Stimulated activated CD8-positive, alpha-beta memory T cell treated with anti-CD3 and anti-CD28 coated beads, Interleukin-2, amount 100 ng/mL, for 1 hour (primary cell): ENCODE data around the gene MIEN1.
A peak's percentile ranks its signal among the peaks of the same experiment; 100 is the strongest.
"Not testable (repeated sequence)": the region's sequence is repeated elsewhere in the genome, so short reads cannot be mapped to it uniquely, and the experiment has no call there.

ENCODE experiments used
- DNase-seq, 2 donors: peaks; one replicate each; pipeline ENCODE4 v3.0.0-alpha.2; 2020; ENCODE audit warnings: low read depth in 2 of 2

The MIEN1 gene

DNA sequence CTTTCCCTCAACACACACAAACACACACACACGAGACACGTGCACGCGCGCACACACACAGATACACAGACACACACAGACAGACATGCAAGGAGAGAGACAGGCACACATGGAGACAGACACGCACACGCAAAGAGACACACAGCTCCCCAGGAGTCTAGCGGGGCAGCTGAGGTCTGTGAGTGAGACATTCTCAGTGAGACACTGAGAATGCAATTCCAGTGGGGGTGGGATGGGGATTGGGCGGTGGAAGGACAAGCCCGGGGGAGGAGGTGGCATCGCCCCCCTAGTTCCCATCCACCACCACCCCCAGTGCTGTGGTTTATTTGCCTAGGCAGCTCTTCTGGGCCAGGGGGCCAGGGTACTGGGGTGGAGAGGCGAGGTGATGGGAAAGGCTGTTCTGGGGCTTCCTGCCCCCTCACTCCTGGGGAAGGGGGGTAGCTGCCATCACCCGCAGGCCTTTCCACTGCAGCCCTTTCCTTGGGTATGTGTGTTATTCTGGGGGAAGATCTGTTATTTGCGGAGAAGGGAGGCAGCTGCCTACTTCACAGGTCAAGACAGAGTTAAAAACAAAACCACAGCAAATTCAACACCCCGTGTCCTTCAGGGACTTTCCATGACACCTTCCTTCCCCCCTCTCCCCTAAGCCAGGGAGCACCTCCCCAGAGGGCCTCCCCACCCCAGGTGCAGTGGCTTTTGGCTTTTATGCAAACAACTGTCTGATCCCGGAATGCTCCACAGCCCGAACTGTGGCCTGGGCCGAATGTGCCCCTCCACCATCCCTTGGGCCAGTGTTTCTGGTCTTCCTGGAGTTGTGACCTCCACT, 25.4 kb upstream of the MIEN1 start:
- peak in 1 of 2 donors; percentile 29 for DNase-seq

DNA sequence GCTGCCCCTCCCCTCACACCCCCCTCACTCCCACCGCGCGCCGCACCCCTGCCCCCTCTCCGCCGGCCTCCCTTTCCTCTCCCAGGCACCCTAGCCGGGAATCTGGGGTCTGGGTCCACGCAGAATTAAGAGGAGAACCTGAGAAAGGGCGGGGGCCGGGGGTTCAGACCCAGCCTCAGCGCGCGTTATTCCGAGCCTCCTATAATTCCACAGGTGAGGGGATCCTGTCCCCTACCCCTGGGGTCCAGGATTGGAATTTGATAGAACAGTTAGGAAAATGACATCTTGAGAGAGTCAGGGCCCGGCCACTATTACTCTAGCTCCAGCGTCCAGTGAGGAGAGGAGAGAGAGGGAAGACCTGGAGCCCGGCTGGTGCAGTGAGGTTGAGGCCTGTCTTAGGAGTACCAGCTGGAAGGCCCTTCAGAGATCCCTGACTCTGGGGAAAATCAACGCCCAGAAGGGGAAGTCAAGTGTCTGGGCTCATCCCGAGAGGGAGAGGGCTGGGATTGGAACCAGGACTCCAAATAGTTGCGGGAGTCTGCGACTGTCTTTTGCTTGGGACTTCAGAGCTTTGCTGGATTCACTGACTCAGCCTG, 24.7 kb upstream of the MIEN1 start:
- DNase-seq, result no peak

DNA sequence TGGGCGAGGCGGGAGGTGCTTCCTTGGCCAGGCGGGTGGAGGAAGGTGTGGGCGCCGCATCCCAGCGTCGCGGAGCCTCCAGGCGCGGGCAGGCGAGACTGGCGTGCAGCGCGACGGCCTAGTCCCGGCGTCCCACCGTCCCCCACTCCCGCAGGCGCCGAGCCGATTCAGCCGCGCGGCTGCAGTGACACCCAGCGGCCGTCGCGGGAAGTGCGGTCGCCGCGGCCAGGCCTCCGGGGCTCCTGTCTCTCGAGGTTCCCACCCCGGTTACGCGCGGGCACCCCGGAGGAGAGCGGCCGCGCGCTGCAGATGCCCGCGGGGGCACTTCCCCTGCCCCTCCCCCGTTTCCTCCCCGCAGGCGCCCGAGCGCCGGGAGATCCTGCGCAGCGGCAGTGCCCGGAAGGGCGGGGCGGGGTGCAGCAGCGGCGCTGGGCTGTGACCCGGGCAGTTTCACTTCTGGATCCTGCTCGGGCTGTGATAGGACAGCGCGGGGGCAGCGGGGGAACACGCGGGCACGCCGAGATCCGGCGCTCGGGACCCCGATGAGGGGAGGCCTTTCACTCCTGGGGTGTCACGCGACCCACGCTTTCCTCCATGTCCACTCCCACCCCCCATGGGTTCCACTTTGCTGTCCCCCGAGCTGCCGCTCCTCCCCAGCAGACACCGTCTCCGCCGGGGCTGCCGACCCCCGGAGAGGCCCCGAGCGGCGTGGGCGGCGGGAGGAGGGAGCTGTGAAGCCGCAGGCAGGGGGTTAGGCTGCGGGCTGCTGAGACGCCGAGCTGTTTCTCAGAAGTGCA, 24.0 kb upstream of the MIEN1 start:
- DNase-seq, result peak; percentile 94

DNA sequence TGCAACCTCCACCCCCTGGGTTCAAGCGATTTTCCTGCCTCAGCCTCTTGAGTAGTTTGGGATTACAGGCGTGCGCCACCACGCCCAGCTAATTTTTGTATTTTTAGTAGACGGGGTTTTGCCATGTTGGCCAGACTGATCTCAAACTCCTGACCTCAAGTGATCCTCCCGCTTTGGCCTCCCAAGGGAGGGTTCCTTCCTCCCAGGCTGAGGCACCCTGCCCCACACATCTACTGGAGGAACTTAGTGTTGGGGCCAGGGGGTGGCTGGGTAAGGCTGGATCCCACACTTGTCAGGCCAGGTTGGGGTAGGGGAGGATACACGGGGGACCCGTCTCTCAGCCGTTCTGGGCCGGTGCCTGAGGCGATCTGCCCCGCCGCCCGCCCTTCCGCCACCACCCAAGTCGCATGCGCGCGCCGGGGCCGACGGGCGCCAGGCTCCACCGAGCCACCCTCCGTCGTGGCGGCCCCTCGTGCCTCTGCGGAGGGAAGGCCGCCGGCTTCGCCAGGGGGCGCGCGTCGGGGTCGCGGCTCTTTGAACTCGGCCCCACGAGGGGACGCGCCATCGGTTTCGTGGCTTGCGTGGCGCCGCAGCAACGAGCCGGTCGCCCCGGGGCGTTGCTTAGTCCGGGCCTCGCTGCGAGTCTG, 23.3 kb upstream of the MIEN1 start:
- DNase-seq, result peak; percentile 56 to 60

DNA sequence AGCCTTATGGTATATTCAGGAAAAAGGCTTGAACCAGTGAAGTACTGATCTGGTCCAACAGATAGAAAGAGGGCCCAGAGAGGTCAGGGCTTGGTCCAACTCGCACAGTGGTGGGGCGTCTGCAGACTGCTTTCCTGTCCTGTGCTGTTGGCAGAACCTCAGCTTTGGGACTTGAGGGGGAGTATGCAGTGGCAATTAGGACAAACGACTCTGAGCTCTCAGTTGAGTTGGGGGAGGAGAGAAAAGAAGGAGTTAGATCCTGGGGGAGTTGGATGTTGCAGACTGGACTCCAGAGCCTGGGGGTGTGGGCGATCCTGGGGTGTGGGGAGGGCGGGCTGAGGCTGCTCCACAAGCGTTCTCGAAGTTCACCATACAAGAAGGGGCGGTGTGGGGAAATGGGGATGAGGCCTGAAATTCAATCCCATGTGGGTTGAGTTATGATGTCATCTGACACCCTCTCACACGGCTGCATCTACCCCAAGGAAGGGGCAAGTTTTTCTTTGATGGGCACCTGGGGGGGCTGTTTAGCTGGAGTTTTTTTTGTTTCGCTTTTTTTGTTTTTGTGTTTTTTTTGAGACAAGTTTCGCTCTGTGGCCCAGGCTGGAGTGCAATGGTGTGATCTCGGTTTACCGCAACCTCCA, 22.0 kb upstream of the MIEN1 start:
- DNase-seq, result no peak

DNA sequence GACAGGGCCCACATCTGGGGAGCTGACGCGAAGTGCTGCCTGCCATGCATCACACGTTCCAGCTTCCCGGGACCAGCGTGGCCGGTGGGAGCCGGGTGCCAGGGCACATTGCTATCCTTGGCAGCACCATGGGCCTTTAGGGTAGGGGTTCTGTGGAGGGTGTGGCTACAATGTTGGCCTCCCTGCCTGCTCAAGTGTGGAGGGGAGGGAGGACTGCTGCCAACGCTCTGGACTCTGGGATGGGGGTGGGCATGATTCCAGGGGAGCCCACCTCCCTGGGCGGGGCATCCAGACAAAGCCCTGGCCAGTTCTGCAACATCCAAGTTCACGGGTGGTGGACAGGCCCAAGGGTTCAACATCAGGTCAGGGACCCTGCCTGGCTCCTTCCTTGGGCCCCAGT, 21.3 kb upstream of the MIEN1 start:
- DNase-seq, result no peak

DNA sequence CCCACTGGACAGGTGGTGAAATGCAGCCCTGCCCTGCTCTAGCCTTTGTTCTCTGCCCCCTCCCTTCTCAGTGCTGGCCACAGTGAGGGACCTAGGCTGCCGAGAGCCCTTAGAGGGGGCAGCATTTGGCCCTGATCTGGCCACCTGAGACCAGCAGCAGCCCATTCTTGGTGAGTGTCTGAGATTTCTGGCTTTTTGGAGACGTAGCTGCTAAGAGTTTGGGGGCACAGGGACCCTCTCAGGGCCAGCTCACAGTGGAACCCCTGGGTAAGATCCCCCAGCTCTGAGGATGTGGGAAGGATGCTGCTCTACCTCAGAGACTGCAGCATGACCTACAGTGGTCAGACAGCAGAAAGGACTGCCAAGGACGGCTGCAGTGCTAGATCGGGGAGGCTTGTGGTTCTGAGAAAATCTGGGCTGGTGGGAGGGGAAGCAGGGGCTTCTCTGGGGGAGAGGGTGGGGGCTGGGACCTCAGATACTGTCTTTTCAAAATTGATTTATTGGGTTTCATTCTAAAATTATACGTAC, 20.7 kb upstream of the MIEN1 start:
- DNase-seq, result no peak

DNA sequence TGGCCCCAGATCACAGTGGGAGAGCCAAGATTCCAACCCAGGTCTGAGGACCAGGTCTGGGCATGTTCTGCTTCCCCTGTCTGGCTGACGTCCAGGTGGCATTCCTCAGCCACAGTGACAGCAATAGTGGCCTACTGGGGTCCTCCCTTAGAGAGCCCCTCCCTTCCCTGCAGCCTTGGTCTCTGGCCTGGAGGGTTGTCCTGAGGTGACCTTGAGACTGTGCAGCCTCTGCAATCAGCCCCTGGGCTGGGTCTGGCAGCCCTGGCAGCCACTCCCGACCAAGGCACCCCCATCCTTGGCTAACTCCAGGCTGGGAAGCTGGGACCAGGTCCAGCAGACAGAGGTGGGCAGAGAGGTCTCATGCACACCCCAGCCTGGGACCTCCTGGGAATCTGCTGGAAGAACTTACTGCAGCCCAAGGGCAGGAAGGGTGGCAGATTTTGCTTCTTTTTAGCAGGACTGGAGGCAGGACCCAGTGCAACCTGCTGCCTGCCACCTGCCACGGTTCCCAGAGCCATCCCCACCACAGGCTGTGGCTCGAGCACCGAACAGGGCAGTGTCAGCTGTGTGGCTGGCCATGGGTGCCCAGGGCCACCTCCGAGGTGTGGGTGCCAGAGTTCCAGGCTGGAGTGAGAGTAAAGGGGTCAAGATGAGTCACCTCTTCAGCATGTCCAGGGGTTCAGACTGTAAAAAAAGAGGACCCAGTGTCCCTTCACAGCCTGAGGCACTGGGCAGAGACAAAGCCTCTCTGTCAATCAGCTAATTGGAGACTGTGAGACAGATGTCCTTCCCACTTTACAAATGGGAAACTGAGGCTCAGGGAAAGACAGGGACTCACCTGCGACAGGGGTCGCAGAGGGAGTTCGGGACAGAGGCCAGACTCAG, 20.0 kb upstream of the MIEN1 start:
- DNase-seq, result no peak

DNA sequence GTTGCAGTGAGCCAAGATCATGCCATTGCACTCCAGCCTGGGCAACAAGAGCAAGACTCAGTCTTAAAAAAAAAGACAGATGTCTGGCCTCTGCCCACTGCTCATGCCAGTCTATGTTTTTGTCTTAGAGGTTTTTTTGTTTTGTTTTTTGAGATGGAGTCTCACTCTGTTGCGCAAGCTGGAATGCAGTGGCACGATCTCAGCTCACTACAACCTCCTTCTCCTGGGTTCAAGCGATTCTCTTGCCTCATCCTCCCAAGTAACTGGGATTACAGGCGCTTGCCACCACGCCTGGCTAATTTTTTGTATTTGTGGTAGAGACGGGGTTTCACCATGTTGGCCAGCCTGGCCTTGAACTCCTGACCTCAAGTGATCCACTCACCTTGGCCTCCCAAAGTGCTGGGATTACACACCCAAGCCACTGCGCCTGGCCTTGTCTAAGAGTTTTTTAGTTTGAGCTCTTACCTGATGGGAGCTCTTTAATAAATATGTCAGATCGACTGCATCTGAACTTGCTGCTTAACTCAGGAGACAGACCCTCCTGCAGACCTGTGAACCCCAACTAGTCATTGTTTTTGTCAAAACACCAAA, 18.2 kb upstream of the MIEN1 start:
- not testable (repeated sequence) for DNase-seq

DNA sequence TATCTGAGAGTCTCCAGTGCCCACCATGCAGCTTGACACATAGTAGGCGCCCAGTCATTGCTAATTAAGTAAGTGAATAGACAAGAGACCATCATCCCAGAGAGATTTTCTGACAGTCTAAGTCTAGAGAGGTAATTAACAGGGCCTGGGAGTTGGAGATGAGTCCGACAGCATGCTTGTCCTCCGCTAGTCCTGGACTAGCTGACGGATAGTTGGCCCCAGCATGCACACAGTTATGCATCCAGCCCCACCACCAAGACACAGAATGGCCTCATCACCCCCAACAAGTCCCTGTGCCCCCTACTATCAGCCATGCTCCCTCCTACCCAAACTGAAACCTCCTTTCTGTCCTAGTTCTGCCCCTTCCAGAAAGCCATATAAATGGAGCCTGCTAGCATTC, 17.4 kb upstream of the MIEN1 start:
- no peak for DNase-seq

DNA sequence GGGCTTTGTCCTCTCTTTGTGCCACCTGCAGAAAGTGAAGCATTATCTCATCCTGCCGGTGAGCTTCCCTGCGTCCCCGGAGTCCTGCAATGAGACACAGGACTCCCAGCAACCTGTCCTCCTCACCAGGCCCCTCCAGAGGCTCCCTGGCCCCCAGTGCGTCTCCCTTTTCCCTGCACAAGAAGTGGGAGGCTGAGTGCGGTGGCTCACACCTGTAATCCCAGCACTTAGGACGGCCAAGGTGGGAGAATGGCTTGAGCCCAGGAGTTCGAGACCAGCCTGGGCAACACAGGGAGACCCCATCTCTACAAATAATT, 15.8 kb upstream of the MIEN1 start:
- DNase-seq, result no peak

DNA sequence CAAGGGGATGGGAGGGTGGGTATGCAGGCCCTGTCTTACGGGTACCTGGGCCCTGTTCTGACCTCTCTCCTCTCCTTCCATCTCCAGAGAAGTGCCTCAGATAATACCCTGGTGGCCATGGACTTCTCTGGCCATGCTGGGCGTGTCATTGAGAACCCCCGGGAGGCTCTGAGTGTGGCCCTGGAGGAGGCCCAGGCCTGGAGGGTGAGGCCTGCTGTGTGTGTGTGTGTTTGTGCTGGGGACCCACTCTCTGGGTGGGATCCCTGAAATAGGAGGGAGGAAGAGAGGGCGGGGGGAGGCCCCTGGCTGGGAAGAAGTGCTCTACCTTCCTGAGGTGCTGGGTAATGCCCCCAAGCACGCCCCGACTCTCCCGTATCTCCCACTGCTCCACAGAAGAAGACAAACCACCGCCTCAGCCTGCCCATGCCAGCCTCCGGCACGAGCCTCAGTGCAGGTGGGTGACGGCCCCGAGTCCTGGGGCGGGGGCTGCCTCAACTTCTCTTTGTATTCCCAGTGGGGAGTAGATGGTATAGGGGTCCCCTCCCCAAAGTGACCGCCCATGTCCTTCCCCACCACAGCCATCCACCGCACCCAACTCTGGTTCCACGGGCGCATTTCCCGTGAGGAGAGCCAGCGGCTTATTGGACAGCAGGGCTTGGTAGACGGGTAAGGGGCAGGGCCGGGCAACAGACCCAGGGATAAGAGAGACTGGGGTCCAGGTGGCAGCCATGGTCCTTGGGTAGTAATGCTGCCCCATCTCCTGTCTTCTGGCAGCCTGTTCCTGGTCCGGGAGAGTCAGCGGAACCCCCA, 15.2 kb upstream of the MIEN1 start:
- DNase-seq, result no peak

DNA sequence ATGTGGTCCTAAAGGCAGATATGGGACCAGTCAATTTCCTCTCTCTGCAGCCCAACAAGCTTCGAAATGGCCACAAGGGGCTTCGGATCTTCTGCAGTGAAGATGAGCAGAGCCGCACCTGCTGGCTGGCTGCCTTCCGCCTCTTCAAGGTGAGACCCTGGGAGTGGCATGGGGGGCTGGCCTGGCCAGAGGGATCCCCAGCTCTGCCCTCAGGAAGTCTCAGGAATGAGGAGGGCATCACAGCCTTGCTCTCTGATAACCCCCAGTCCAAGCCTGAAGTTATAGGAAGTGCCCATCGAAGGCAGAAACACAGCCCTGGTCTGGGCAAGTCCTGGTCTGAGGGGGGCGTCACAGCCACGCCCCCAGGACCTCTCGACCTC, 14.5 kb upstream of the MIEN1 start:
- no peak for DNase-seq

DNA sequence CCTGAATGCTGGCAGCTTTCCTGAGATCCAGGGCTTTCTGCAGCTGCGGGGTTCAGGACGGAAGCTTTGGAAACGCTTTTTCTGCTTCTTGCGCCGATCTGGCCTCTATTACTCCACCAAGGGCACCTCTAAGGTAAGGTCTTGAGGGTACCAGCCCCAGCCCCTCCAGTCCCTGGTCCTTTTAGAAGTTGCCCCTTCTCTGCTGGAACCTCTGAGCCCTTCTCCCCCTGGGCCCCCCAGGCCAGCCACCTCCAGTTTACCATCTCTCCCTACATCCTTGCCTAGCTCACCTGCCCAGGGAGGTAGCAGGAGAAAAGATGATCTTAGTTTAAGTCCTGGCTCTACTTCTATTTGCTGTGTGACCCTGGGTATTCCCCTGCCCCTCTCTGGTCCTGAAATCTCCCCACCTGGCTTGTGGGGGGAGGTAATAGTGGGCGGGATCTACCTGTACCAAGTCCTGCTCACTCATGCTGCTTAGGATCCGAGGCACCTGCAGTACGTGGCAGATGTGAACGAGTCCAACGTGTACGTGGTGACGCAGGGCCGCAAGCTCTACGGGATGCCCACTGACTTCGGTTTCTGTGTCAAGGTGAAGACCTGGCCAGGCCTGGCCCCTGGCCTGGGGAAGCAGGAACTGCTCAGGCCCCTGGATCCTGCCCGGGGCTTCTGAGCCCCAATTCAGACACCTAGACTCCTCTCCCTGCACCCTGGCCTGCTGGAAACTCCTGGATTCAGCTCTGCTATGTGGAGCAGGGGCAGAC, 13.9 kb upstream of the MIEN1 start:
- no peak for DNase-seq

DNA sequence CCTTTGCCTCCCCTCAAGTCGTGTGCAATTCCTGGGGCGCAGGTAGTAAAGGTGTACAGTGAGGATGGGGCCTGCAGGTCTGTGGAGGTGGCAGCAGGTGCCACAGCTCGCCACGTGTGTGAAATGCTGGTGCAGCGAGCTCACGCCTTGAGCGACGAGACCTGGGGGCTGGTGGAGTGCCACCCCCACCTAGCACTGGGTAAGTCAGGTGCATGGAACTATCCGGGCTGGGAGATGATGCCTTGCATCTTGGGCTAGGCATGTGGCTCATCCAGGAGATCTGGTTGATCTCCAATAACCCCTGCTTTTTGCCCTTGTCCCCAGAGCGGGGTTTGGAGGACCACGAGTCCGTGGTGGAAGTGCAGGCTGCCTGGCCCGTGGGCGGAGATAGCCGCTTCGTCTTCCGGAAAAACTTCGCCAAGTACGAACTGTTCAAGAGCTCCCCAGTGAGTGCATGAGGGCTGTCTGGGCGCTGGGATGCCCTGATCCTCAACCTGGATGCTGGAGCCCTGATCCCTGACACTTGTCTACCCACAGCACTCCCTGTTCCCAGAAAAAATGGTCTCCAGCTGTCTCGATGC, 12.6 kb upstream of the MIEN1 start:
- no peak for DNase-seq

DNA sequence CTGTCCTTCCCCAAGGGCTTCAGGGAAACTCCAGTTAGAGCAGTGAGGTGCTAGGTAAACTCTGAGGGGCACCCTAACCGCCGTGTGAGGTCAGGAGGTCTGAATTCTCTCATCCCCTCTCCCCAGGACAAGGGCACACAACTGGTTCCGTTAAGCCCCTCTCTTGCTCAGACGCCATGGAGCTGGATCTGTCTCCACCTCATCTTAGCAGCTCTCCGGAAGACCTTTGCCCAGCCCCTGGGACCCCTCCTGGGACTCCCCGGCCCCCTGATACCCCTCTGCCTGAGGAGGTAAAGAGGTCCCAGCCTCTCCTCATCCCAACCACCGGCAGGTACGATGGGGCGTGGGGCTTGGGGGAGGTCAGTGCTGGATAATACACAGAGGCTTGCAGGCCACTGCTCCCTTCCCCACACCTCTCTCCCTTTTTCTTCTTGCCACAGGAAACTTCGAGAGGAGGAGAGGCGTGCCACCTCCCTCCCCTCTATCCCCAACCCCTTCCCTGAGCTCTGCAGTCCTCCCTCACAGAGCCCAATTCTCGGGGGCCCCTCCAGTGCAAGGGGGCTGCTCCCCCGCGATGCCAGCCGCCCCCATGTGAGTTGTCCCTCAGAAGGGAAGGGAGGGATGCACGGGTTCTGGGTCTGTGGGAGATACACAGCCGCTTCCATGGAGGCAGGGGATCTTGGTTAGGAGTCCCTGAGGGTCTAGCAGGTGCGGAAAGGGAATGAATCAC, 12.0 kb upstream of the MIEN1 start:
- DNase-seq, result no peak

DNA sequence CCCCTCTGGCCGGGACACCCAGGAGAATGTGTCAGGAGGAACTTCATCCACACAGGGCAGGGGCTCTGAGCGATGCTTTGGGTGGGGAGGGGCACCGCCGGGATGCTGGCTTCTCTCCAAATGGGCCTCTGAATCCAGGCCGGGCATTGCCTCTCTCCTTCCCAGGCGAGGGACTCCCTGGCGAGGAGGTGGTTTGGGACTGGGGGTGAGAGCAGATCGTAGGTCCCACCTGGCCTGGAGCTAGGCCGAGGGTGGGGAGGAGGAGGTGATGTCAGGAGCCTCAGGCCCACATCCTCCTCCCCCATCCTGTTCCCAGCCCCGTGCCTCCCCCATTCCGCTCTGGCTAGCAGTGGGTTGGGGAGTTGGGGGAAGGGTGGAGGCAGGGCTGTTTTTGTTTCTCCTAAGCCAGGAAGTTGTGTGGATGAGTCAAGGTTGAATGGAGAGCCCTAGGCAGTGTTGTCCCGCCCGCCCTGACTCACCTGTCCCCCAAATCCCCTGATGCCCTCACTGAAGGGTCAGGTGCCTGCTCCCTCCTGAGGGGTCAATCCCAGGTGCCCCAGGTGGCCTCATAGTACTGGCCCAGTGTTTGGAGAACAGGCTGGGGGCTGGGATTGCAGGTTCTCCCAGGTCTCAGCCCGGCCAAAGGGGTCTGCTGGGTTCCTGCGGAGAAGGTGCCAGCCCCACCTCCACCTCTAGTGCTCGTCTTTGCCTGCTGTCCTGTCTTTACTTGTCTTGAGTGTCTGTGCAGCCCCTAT, 10.2 kb upstream of the MIEN1 start:
- no peak for DNase-seq
